Measurements from ENCODE around the gene VPREB1. TPM values are rescaled to one million over a fixed set of nuclear protein-coding genes. Genes with fewer than 3 reads are reported as not detected.
"Not testable (repeated sequence)": the region's sequence is repeated elsewhere in the genome, so short reads cannot be mapped to it uniquely, and the experiment has no call there.

Gene VPREB1
- total RNA-seq, 1 experiment from 2014 or later: not detected

- no peak for TF ChIP-seq E2F1 (CRISPR knock-in tag; IDR thresholded peaks at IDR 0.05)
- TF ChIP-seq ERG (CRISPR knock-in tag; IDR thresholded peaks at IDR 0.05): no peak
Observed at GRCh38 chr22:22248878-22249277, 4.3 kb downstream of the VPREB1 start (continued).

GRCh38 chr22:22250651-22251050 lies 6.1 kb downstream of the VPREB1 start:
- H3K27ac Mint-ChIP-seq: not testable (repeated sequence)
- peaks cover 72% of the 10 kb centered on the region for H3K27me3 Mint-ChIP-seq (ENCODE audit: low read depth)

GRCh38 chr22:22256133-22256532 lies 11.5 kb downstream of the VPREB1 start:
- peaks cover 74% of the 10 kb centered on the region for H3K27me3 Mint-ChIP-seq (ENCODE audit: low read depth)

More at GRCh38 chr22:22250651-22251050, 6.1 kb downstream of the VPREB1 start:
- H3K36me3 Mint-ChIP-seq; POLR2A ChIA-PET; H3K4me1 Mint-ChIP-seq; H3K4me3 Mint-ChIP-seq; H3K9me3 Mint-ChIP-seq; ATAC-seq; DNase-seq (ENCODE audit: low spot score): not testable (repeated sequence)
- CTCF ChIA-PET: interaction anchor here (1.0 kb wide), 1 partner anchor 15 kb away, joined by 3 read pairs; no protein-coding TSS in a partner anchor

GRCh38 chr22:22258597-22259415 lies 14.2 kb downstream of the VPREB1 start:
- POLR2A ChIA-PET; H3K4me1 Mint-ChIP-seq; H3K36me3 Mint-ChIP-seq; H3K4me3 Mint-ChIP-seq; ATAC-seq; H3K27ac Mint-ChIP-seq; CTCF ChIA-PET; DNase-seq (ENCODE audit: low spot score): not testable (repeated sequence)
- peaks cover 98% of the 10 kb centered on the region for H3K27me3 Mint-ChIP-seq (ENCODE audit: low read depth)
- peaks cover 17% of the 10 kb centered on the region for H3K9me3 Mint-ChIP-seq

More at GRCh38 chr22:22256133-22256532, 11.5 kb downstream of the VPREB1 start:
- POLR2A ChIA-PET; H3K4me3 Mint-ChIP-seq; H3K4me1 Mint-ChIP-seq; DNase-seq (ENCODE audit: low spot score); H3K36me3 Mint-ChIP-seq; ATAC-seq; H3K27ac Mint-ChIP-seq; CTCF ChIA-PET: not testable (repeated sequence)
- peaks cover 17% of the 10 kb centered on the region for H3K9me3 Mint-ChIP-seq

- H3K27ac Mint-ChIP-seq; CTCF ChIA-PET; POLR2A ChIA-PET; ATAC-seq; DNase-seq (ENCODE audit: low spot score); H3K4me1 Mint-ChIP-seq; H3K4me3 Mint-ChIP-seq; H3K36me3 Mint-ChIP-seq: not testable (repeated sequence)
- H3K9me3 Mint-ChIP-seq: peaks cover 17% of the 10 kb centered on the region
- H3K27me3 Mint-ChIP-seq (ENCODE audit: low read depth): peaks cover 100% of the 10 kb centered on the region
Observed at GRCh38 chr22:22260169-22260568, 15.6 kb downstream of the VPREB1 start.

- H3K36me3 Mint-ChIP-seq; ATAC-seq; POLR2A ChIA-PET; H3K27ac Mint-ChIP-seq; H3K4me3 Mint-ChIP-seq; H3K4me1 Mint-ChIP-seq; CTCF ChIA-PET; DNase-seq (ENCODE audit: low spot score): not testable (repeated sequence)
- Mint-ChIP-seq H3K27me3 (ENCODE audit: low read depth) (peaks cover 100% of the 10 kb centered on the region), H3K9me3 (peaks cover 17% of the 10 kb centered on the region)
Observed at GRCh38 chr22:22260586-22260985, 16.0 kb downstream of the VPREB1 start.

GRCh38 chr22:22262332-22263074 lies 17.9 kb downstream of the VPREB1 start:
- H3K36me3 Mint-ChIP-seq; POLR2A ChIA-PET; H3K27ac Mint-ChIP-seq; CTCF ChIA-PET; DNase-seq (ENCODE audit: low spot score); H3K4me3 Mint-ChIP-seq; H3K4me1 Mint-ChIP-seq; ATAC-seq: not testable (repeated sequence)
- Mint-ChIP-seq H3K27me3 (ENCODE audit: low read depth) (peaks cover 100% of the 10 kb centered on the region), H3K9me3 (peaks cover 17% of the 10 kb centered on the region)

- CTCF ChIA-PET; H3K27ac Mint-ChIP-seq; ATAC-seq; POLR2A ChIA-PET; DNase-seq (ENCODE audit: low spot score); H3K4me1 Mint-ChIP-seq; H3K4me3 Mint-ChIP-seq; H3K36me3 Mint-ChIP-seq: not testable (repeated sequence)
- H3K27me3 Mint-ChIP-seq (ENCODE audit: low read depth): peaks cover 100% of the 10 kb centered on the region
- H3K9me3 Mint-ChIP-seq: peaks cover 12% of the 10 kb centered on the region
Observed at GRCh38 chr22:22263823-22264222, 19.2 kb downstream of the VPREB1 start.

- ATAC-seq; H3K27ac Mint-ChIP-seq; H3K9me3 Mint-ChIP-seq; H3K36me3 Mint-ChIP-seq; CTCF ChIA-PET; DNase-seq (ENCODE audit: low spot score); POLR2A ChIA-PET; H3K4me1 Mint-ChIP-seq; H3K4me3 Mint-ChIP-seq: not testable (repeated sequence)
- peaks cover 85% of the 10 kb centered on the region for H3K27me3 Mint-ChIP-seq (ENCODE audit: low read depth)
Observed at GRCh38 chr22:22270036-22270676, 25.6 kb downstream of the VPREB1 start.

GRCh38 chr22:22277423-22277822 lies 32.8 kb downstream of the VPREB1 start:
- CTCF ChIA-PET; POLR2A ChIA-PET; H3K36me3 Mint-ChIP-seq; H3K27ac Mint-ChIP-seq; DNase-seq (ENCODE audit: low spot score); H3K9me3 Mint-ChIP-seq; ATAC-seq; H3K4me1 Mint-ChIP-seq; H3K4me3 Mint-ChIP-seq: not testable (repeated sequence)
- peaks cover 80% of the 10 kb centered on the region for H3K27me3 Mint-ChIP-seq (ENCODE audit: low read depth)

Data from WTC11 (cell line).